Lower leg skin (tissue), 4 donors: ENCODE measurements around the gene SEMA3D. TPM values are rescaled to one million over a fixed set of nuclear protein-coding genes. Genes with fewer than 3 reads are reported as not detected.

Source experiments
- DNase-seq, 2 donors: peaks; one replicate each; pipeline ENCODE4 v3.0.0-alpha.2; 2019; ENCODE audit warnings: low spot score in 2 of 2
- H3K4me3 ChIP-seq: fragments of 200-600 bp; sonication (generic); 2 replicates; pipeline ENCODE4 v1.5.1; 2017; ENCODE audit warnings: mild to moderate bottlenecking, low read depth; ENCODE audit not compliant: poor library complexity, severe bottlenecking
- POLR2A ChIP-seq, 2 donors: fragments of 450-650 bp; IDR thresholded peaks; one replicate each; pipeline ENCODE4 v1.6.1; 2016 to 2017; ENCODE audit warnings: antibody characterized with exemption in 2 of 2, mild to moderate bottlenecking in 1 of 2, moderate library complexity in 1 of 2
- WGBS, 2 donors: methylation state at CpG; one replicate each; pipeline ENCODE4 v1.1.5; 2018; 5-methylcytosine and 5-hydroxymethylcytosine counted together
- intact Hi-C: fragments of 100-400 bp; cut with DNase I; formaldehyde crosslinking; loops from one replicate; pipeline ENCODE4 v1.15.0; 2023; ENCODE audit warnings: low total_unique reads
- total RNA-seq, 4 donors: library from RNA; depleted of rRNA; stranded (reverse); fragments of >200 nt; gene quantifications; one replicate each; pipeline ENCODE4 v1.1.0, GENCODE V29; 2016
- TF ChIP-seq, protein P1 (sequence below), 3 donors: fragments of 450-650 bp; IDR thresholded peaks; one replicate each; pipeline ENCODE4 v1.5.1; 2016; ENCODE audit warnings: antibody characterized with exemption in 3 of 3, mild to moderate bottlenecking in 3 of 3, moderate library complexity in 2 of 3

The SEMA3D gene
- total RNA-seq, 4 donors from 2014 or later: 2.4 to 4.7 (median 2.7) TPM

DNA sequence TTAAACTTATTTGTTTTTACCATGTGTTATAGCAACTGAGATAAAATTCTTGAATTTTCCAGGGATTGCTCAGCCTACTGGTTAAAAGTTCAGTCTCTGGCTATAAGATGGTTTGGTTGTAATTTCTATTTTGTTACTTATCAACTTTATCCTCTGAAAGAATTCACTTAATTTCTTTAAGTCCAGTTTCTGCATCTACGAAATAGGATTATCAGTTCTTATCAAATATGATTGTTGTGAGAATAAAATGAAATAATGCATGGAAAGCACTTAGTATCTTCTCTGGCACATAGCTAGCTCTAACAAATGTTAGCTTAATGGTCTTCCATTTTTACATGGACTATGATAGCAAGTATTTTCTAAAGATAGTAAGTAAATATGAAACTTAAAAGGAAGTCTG is 53.3 kb downstream of the SEMA3D start:
- intact Hi-C loops: no loop called here
- 89 to 94% methylated on average over 1 of the region's 1 CpG for WGBS, 2 donors
- no peak for DNase-seq
- no peak overlapping the region for H3K4me3 ChIP-seq
- TF ChIP-seq, protein P1, sequence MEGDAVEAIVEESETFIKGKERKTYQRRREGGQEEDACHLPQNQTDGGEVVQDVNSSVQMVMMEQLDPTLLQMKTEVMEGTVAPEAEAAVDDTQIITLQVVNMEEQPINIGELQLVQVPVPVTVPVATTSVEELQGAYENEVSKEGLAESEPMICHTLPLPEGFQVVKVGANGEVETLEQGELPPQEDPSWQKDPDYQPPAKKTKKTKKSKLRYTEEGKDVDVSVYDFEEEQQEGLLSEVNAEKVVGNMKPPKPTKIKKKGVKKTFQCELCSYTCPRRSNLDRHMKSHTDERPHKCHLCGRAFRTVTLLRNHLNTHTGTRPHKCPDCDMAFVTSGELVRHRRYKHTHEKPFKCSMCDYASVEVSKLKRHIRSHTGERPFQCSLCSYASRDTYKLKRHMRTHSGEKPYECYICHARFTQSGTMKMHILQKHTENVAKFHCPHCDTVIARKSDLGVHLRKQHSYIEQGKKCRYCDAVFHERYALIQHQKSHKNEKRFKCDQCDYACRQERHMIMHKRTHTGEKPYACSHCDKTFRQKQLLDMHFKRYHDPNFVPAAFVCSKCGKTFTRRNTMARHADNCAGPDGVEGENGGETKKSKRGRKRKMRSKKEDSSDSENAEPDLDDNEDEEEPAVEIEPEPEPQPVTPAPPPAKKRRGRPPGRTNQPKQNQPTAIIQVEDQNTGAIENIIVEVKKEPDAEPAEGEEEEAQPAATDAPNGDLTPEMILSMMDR (IDR thresholded peaks at IDR 0.05): no peak
- no peak for TF ChIP-seq POLR2A (IDR thresholded peaks at IDR 0.05)

DNA sequence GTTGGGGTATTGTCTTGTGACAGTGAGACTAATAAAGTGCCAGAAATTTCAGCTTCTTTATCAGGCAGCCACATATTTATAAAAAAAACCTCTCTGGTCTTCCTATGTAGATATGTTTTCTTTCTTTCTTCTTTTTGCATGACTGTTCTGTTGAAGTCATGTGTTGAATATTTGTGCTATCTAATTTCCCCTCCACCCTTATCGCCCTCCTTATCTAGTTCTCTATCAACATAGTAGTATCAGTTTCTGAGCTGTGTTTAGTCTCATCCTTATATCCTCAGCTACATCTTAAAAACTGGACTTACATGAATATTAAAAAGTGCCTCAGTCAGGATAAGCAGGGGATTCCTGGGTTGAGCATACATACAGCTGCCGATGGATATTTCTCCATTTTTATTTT is 53.9 kb downstream of the SEMA3D start:
- no peak overlapping the region for H3K4me3 ChIP-seq
- intact Hi-C loops: no loop called here
- TF ChIP-seq, protein P1 (IDR thresholded peaks at IDR 0.05): no peak
- no peak for TF ChIP-seq POLR2A (IDR thresholded peaks at IDR 0.05)
- 88 to 96% methylated on average over 2 of the region's 2 CpGs for WGBS, 2 donors
- DNase-seq: no peak

DNA sequence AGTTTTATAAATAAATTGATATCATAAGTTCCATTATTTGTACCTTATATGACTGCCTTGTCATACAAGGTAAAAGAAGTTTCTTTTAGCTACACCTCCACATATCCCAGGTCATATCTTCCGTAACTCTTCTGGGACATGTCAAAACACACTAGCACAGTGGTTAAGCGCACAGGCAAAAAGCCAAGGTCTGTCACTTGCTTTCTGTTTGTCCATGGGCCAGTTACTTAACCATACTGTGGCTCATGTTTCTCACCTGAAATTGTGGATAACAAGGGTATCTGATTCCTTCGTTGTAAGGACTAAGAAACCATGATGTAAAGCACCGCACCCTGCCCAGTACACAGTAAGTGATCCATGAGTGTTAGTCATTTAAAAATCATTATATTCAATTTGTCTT is 56.2 kb downstream of the SEMA3D start:
- intact Hi-C loops: no loop called here
- TF ChIP-seq, protein P1 (IDR thresholded peaks at IDR 0.05): no peak
- DNase-seq: no peak
- no peak overlapping the region for H3K4me3 ChIP-seq
- WGBS, 2 donors: 87 to 91% methylated on average over 4 of the region's 4 CpGs

DNA sequence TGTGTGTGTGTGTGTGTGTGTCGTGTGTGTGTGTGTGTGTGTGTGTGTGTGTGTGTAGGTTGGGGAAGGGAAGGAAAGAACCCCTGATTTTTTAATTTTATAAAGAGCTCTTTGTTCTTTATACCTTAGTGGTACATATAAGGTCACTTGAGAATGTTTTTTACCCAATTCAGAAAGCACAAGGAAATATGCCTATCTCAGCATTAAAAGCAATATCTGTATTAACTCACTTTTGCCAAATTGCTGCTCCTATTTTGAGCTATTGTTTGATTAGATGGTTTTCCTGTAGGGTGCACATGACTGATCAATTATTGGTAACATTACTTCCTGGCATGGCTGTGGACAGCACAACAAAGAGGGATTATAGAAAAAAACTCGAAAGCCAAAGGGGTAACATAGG is 60.5 kb downstream of the SEMA3D start:
- WGBS, 2 donors: 51 to 60% methylated on average over 2 of the region's 2 CpGs
- DNase-seq: no peak
- intact Hi-C loops: no loop called here
- no peak overlapping the region for H3K4me3 ChIP-seq
- TF ChIP-seq, protein P1 (IDR thresholded peaks at IDR 0.05): no peak
- no peak for TF ChIP-seq POLR2A (IDR thresholded peaks at IDR 0.05)

DNA sequence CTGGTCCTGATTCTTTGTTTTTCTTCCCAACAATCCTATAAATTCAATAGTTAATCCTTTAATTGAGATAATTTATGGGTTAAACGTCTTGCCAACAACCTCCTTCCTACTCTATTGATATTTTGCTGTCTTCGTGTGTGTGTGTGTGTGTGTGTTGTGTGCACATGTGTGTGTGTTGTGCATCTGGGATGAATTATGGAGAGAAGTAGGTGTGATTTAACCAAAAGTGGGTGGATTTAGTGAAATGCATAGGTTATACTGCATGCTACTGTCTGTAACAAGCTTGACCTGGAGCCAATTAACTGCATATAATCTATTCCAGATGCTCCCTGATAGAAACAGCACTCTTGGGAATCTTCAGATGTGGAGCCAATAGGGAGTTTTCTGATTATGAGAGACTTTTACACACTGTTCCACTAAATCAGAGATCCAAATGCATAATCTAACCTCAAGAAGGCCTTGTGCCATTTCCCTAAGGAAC is 61.2 kb downstream of the SEMA3D start:
- H3K4me3 ChIP-seq: no peak overlapping the region
- TF ChIP-seq POLR2A (IDR thresholded peaks at IDR 0.05): no peak
- TF ChIP-seq, protein P1 (IDR thresholded peaks at IDR 0.05): no peak
- WGBS, 2 donors: 32 to 35% methylated on average over 2 of the region's 2 CpGs
- DNase-seq: no peak
- intact Hi-C loops: no loop called here

DNA sequence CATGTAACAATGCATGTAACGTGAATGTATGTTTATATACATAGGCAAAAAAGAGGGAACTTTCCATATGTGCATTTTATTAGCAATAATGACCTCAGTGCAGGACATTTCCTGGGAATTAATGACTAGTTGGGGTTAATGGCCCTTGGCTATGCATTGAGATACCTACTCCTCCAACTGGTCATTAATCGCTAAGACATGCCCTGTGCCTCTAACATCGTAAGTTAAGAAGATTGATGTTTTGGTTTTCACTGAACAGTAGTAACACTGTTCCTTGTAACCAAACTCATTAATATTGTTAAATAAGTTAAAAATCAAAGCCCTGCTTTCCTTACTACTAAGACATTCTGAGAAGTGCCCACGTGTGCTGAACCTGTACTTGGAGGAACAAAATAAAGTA is 61.7 kb downstream of the SEMA3D start:
- no peak for DNase-seq
- H3K4me3 ChIP-seq: no peak overlapping the region
- intact Hi-C loops: no loop called here
- 84 to 88% methylated on average over 4 of the region's 4 CpGs for WGBS, 2 donors
- TF ChIP-seq, protein P1 (IDR thresholded peaks at IDR 0.05): no peak
- no peak for TF ChIP-seq POLR2A (IDR thresholded peaks at IDR 0.05)
